ENCODE measurements around the gene ASCC3.
A peak's percentile ranks its signal among the peaks of the same experiment; 100 is the strongest.

DNA sequence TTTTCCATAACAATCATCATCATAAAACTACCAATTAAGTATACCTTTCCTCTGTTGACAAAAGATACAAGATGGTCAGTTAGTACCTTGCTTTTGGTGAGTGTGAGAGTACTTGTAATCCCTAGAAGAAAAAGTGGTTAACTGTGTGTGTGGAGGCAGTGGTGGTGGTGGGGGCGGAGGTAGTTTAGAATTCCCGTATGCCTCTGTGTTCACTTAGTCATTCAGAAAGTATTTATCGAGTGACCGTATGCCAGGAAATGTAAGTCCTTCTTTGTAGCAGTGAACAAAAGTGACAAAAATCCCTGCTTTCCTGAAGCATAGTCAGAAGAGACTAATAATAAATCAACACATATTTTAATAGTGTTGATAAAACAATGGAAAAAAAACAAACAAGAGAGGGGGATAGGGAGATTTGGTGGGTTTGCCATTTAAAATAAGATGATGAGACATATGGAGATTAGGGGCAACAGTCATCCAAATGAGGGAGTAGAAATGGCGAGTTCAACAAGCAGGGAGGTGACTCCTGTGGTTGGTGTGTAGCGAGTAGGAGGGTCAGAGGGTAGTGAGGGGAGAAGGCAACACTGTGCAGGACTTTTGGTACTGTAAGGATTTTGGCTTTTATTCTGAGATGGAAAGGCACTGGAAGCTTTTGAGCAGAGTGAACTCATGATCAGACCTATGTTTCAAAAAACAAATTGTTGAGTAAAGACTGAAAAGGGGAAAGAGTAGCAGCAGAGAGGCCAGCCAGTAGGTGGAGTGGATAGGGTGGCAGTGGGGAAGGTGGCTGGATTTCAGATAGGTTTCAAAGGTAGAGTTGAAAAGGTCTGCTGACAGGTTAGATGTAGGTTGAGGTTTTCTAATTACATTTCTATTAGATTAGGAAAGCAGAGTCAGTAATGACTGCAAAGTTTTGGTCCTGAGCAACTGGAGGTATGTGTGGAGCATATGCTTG lies 376.1 kb downstream of the ASCC3 start:
- TF ChIP-seq POLR2A (IDR thresholded peaks at IDR 0.05; ENCODE audit: borderline replicate concordance, extremely low read depth, insufficient read depth, insufficient read length) (no peak), FOSL1 (IDR thresholded peaks at IDR 0.05; ENCODE audit: low read depth) (peak; percentile 62), SIN3A (IDR thresholded peaks at IDR 0.05; ENCODE audit: low read depth) (no peak), EZH2phosphoT487 (IDR thresholded peaks at IDR 0.05; ENCODE audit: borderline replicate concordance) (no peak), ZFX (IDR thresholded peaks at IDR 0.05) (no peak), POLR2AphosphoS5 (IDR thresholded peaks at IDR 0.05; ENCODE audit: low read depth, low read length) (no peak), EZH2 (IDR thresholded peaks at IDR 0.05) (no peak), YY1 (IDR thresholded peaks at IDR 0.05; ENCODE audit: extremely low read depth, insufficient replicate concordance, low read depth, low read length) (no peak), CEBPB (IDR thresholded peaks at IDR 0.05; ENCODE audit: low read depth) (no peak)
- TF ChIP-seq, protein P1, sequence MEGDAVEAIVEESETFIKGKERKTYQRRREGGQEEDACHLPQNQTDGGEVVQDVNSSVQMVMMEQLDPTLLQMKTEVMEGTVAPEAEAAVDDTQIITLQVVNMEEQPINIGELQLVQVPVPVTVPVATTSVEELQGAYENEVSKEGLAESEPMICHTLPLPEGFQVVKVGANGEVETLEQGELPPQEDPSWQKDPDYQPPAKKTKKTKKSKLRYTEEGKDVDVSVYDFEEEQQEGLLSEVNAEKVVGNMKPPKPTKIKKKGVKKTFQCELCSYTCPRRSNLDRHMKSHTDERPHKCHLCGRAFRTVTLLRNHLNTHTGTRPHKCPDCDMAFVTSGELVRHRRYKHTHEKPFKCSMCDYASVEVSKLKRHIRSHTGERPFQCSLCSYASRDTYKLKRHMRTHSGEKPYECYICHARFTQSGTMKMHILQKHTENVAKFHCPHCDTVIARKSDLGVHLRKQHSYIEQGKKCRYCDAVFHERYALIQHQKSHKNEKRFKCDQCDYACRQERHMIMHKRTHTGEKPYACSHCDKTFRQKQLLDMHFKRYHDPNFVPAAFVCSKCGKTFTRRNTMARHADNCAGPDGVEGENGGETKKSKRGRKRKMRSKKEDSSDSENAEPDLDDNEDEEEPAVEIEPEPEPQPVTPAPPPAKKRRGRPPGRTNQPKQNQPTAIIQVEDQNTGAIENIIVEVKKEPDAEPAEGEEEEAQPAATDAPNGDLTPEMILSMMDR (IDR thresholded peaks at IDR 0.05 in 2 of 3, conservative IDR thresholded peaks at IDR 0.05 in 1 of 3; ENCODE audit: borderline replicate concordance in 1 of 3, insufficient read depth in 1 of 3, low read depth in 2 of 3, low read length in 2 of 3): no peak
- TF ChIP-seq, protein P2, sequence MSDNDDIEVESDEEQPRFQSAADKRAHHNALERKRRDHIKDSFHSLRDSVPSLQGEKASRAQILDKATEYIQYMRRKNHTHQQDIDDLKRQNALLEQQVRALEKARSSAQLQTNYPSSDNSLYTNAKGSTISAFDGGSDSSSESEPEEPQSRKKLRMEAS (IDR thresholded peaks at IDR 0.05): 0 out of 2 replicates have a peak, but pooled peaks have one; percentile 23
- TF ChIP-seq, protein P3, sequence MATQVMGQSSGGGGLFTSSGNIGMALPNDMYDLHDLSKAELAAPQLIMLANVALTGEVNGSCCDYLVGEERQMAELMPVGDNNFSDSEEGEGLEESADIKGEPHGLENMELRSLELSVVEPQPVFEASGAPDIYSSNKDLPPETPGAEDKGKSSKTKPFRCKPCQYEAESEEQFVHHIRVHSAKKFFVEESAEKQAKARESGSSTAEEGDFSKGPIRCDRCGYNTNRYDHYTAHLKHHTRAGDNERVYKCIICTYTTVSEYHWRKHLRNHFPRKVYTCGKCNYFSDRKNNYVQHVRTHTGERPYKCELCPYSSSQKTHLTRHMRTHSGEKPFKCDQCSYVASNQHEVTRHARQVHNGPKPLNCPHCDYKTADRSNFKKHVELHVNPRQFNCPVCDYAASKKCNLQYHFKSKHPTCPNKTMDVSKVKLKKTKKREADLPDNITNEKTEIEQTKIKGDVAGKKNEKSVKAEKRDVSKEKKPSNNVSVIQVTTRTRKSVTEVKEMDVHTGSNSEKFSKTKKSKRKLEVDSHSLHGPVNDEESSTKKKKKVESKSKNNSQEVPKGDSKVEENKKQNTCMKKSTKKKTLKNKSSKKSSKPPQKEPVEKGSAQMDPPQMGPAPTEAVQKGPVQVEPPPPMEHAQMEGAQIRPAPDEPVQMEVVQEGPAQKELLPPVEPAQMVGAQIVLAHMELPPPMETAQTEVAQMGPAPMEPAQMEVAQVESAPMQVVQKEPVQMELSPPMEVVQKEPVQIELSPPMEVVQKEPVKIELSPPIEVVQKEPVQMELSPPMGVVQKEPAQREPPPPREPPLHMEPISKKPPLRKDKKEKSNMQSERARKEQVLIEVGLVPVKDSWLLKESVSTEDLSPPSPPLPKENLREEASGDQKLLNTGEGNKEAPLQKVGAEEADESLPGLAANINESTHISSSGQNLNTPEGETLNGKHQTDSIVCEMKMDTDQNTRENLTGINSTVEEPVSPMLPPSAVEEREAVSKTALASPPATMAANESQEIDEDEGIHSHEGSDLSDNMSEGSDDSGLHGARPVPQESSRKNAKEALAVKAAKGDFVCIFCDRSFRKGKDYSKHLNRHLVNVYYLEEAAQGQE (IDR thresholded peaks at IDR 0.05; ENCODE audit: low read depth): no peak

All from HCT116 (cell line).